ENCODE data around the gene RIT2.

Gene RIT2

DNA sequence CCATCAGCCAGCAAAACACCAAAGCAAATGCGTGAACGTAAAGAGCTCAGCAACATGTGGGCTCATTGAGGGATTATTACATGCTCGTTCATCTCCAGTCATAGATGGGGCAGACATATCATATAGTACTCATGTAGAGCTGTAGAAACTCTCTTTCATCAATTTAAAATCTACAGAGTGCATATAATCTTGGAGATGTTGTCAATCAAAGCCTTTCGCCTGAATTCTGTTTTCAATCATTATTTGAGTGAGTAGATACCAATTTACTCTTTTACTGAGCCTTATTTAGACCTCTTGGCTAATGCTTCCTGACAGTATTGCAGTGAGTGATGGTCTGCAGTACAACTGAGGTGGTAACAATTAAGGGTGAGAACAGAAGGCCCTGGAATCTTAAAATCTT lies 7.0 kb downstream of the RIT2 start:
- TF ChIP-seq SPI1 (IDR thresholded peaks at IDR 0.05; ENCODE audit: low read depth, low read length) (no peak), PAX5 (IDR thresholded peaks at IDR 0.05; ENCODE audit: insufficient read depth, low read length, severe bottlenecking) (no peak), TAF1 (IDR thresholded peaks at IDR 0.05; ENCODE audit: low read depth, low read length) (no peak), POLR2A (IDR thresholded peaks at IDR 0.05; ENCODE audit: low read depth, low read length) (no peak), POU2F2 (IDR thresholded peaks at IDR 0.05; ENCODE audit: low read depth, low read length) (no peak), POLR2AphosphoS5 (IDR thresholded peaks at IDR 0.05; ENCODE audit: low read depth, low read length) (no peak)
- no peak for FAIRE-seq

DNA sequence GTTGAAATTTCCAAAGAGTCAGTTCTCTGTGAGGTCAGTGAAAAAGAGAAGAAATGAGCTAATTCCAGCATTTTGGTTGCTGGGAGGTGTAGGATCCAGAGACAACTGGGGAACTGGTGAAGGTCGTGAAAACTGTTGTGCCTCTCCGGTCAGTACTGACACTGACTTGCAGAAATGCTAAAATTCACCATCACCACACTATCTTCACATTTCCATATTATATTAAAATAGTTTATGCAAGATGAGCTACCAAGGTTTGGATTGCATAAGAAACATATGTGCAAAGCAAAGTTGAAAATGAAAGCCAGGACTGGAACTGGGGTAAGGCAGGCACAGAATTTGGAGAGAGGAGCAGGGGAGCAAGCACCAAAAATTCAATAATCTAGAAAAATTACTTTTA lies 21.8 kb downstream of the RIT2 start:
- no peak for FAIRE-seq
- TF ChIP-seq SPI1 (IDR thresholded peaks at IDR 0.05; ENCODE audit: low read depth, low read length) (no peak), PAX5 (IDR thresholded peaks at IDR 0.05; ENCODE audit: insufficient read depth, low read length, severe bottlenecking) (no peak), POU2F2 (IDR thresholded peaks at IDR 0.05; ENCODE audit: low read depth, low read length) (no peak), TAF1 (IDR thresholded peaks at IDR 0.05; ENCODE audit: low read depth, low read length) (no peak), POLR2A (IDR thresholded peaks at IDR 0.05; ENCODE audit: low read depth, low read length) (no peak), POLR2AphosphoS5 (IDR thresholded peaks at IDR 0.05; ENCODE audit: low read depth, low read length) (no peak)
- DNase-seq (ENCODE audit: insufficient read length, low spot score), result no peak

More for the DNA sequence above, 7.0 kb downstream of the RIT2 start:
- DNase-seq (ENCODE audit: insufficient read length, low spot score), result no peak

DNA sequence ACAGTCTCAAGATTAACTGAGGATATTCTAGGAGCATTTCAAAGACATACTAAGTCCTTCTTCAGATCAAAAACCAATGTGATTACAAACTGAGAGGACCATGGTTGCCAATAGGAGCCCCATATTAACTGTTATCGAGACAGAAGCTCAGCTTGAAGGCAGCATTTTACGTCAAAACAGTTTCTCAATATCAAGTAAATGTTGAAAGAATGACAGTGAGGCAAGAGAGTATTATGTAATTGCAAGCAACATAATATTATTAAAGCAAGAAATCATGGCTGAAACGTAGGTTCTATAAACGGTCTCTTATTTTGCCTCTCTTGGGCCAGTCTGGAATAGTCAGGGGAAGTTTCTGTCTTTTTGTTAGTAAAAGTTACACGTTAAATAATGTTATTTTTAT lies 22.9 kb downstream of the RIT2 start:
- TF ChIP-seq TAF1 (IDR thresholded peaks at IDR 0.05; ENCODE audit: low read depth, low read length) (no peak), POLR2A (IDR thresholded peaks at IDR 0.05; ENCODE audit: low read depth, low read length) (no peak), PAX5 (IDR thresholded peaks at IDR 0.05; ENCODE audit: insufficient read depth, low read length, severe bottlenecking) (no peak), POLR2AphosphoS5 (IDR thresholded peaks at IDR 0.05; ENCODE audit: low read depth, low read length) (no peak), POU2F2 (IDR thresholded peaks at IDR 0.05; ENCODE audit: low read depth, low read length) (no peak), SPI1 (IDR thresholded peaks at IDR 0.05; ENCODE audit: low read depth, low read length) (no peak)
- DNase-seq (ENCODE audit: insufficient read length, low spot score) (no peak), FAIRE-seq (no peak)

DNA sequence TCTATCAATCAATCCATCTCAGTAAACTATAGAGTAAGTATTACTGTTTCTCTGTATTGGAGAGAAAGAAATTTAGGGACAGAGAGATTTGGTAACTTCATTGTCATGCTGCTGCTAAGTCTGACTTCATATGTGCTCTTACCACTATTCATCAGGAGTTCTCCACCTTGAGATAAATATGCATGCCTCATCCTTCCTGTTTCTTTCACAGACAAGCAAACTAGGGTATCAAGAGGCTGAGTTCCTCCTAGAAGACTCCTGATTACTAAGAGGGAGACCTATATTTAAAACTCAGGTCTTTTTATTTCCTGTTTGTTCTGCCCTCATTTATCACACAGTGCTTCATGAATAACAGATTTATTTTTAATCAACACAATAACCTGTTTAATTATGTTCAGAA lies 34.1 kb downstream of the RIT2 start:
- no peak for FAIRE-seq
- TF ChIP-seq POU2F2 (IDR thresholded peaks at IDR 0.05; ENCODE audit: low read depth, low read length), result no peak
- no peak for DNase-seq (ENCODE audit: insufficient read length, low spot score)

DNA sequence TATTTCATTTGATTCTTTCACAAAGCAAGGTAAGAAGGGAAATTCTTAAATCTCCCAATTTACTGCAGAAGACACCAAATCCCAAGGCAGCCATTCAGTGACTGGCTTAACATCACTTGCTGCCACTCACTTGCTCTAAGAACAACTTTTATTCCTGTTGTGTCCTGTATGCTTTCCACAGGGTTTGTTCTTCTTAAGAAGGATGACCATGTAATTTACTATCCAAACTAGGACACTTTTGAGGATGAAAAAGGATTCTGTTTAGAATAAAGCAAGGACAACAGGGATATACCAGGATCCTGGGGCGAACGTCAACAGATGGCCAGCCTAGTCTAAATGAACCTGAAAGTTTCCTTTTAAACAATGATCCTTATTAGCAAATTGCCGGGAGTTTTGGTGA lies 34.8 kb downstream of the RIT2 start:
- TF ChIP-seq POLR2AphosphoS5 (IDR thresholded peaks at IDR 0.05; ENCODE audit: low read depth, low read length), result no peak
- TF ChIP-seq SPI1 (IDR thresholded peaks at IDR 0.05; ENCODE audit: low read depth, low read length), result no peak
- TF ChIP-seq TAF1 (IDR thresholded peaks at IDR 0.05; ENCODE audit: low read depth, low read length), result no peak
- TF ChIP-seq PAX5 (IDR thresholded peaks at IDR 0.05; ENCODE audit: insufficient read depth, low read length, severe bottlenecking), result no peak
- no peak for TF ChIP-seq POLR2A (IDR thresholded peaks at IDR 0.05; ENCODE audit: low read depth, low read length)
- no peak for TF ChIP-seq POU2F2 (IDR thresholded peaks at IDR 0.05; ENCODE audit: low read depth, low read length)
- no peak for DNase-seq (ENCODE audit: insufficient read length, low spot score)
- no peak for FAIRE-seq

DNA sequence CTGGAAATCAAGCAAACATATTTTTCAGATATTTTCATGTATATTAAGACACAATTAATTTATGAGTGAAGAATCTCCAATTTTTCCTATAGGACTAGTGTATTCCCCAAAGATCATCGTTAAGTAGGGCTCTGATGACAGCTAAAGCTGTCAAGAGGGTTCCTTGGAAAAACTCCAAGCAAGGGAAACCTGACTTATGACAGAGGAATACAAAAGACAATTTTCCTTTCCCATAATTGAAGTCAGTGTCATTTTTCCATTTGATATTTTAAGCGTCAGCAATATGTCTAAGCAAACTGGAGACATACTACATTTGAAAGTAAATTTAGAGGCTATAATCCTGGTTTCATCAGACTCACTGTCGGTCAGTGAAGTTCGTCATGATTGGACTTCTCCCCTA lies 36.1 kb downstream of the RIT2 start:
- TF ChIP-seq POLR2A (IDR thresholded peaks at IDR 0.05; ENCODE audit: low read depth, low read length) (no peak), POLR2AphosphoS5 (IDR thresholded peaks at IDR 0.05; ENCODE audit: low read depth, low read length) (no peak), TAF1 (IDR thresholded peaks at IDR 0.05; ENCODE audit: low read depth, low read length) (no peak), POU2F2 (IDR thresholded peaks at IDR 0.05; ENCODE audit: low read depth, low read length) (no peak), PAX5 (IDR thresholded peaks at IDR 0.05; ENCODE audit: insufficient read depth, low read length, severe bottlenecking) (no peak), SPI1 (IDR thresholded peaks at IDR 0.05; ENCODE audit: low read depth, low read length) (no peak)
- FAIRE-seq (no peak), DNase-seq (ENCODE audit: insufficient read length, low spot score) (no peak)

DNA sequence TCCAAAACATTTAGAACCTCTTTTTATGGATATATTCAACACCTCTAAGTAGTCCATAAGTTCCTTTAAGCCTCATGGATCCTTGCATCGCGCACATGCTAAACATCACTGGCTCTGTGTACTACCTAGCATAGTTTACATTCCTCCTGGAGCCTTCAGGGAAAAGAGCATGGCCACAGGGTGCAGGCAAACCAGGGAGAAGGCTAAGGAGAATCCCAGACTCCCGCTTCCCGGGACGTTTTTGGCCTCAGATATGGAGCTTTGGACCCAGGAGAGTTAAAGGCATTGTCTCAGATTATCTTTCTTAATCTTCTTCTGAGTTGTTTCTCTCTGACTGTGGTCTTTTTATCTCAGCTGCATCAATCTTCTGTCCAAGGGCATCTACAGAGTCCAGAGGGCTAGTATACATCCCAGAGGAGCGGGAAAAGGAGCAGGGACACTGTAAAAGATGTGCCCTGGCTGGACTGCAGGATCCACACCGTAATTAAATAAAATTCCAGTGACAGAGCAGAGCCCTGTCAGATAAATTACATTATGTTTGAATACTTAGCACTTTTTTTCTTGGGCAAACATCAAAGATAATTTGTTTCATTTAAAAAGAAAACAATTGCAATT lies 36.9 kb downstream of the RIT2 start:
- DNase-seq (ENCODE audit: insufficient read length, low spot score) (no peak), FAIRE-seq (no peak)
- TF ChIP-seq TAF1 (IDR thresholded peaks at IDR 0.05; ENCODE audit: low read depth, low read length) (no peak), POLR2AphosphoS5 (IDR thresholded peaks at IDR 0.05; ENCODE audit: low read depth, low read length) (no peak), PAX5 (IDR thresholded peaks at IDR 0.05; ENCODE audit: insufficient read depth, low read length, severe bottlenecking) (no peak), POU2F2 (IDR thresholded peaks at IDR 0.05; ENCODE audit: low read depth, low read length) (no peak), SPI1 (IDR thresholded peaks at IDR 0.05; ENCODE audit: low read depth, low read length) (no peak), POLR2A (IDR thresholded peaks at IDR 0.05; ENCODE audit: low read depth, low read length) (no peak)

DNA sequence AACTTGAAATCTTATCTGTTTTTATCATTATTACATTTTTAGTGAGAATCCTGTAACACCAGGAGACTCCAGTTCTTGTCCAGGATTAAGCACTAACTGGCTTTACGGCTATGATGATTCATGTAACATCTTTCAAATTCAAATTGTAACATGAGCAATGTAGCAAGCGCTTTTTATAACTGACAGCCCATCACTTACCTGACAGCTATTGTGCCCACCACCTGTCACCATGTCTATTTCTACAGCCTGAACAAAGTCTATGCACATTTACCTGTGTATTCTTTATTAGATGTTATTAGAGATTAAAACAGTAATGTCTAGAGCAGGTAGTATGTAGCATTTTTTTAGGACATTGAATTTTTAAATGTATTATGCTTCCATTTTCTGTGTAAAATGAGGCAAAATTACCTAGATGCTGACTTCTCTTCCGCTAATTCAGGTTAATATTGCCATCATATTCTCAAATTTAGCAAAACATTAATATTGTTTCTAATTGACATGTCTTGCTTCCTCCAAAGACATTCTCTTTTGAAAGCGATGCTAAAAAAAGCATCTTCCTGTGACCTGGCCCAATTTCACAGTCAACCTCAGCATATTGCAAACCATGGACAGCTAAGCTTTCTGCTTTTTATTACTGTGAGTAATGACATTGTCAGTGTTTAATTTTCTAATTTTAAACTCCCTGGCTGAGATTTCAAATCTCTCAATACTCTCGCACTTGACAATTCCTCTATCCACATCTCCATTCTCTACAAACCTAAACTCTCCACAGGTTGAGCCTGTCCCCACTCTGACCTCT lies 37.8 kb downstream of the RIT2 start:
- no peak for FAIRE-seq
- DNase-seq (ENCODE audit: insufficient read length, low spot score), result no peak
- TF ChIP-seq TAF1 (IDR thresholded peaks at IDR 0.05; ENCODE audit: low read depth, low read length), result no peak
- no peak for TF ChIP-seq POLR2A (IDR thresholded peaks at IDR 0.05; ENCODE audit: low read depth, low read length)
- no peak for TF ChIP-seq POU2F2 (IDR thresholded peaks at IDR 0.05; ENCODE audit: low read depth, low read length)
- TF ChIP-seq POLR2AphosphoS5 (IDR thresholded peaks at IDR 0.05; ENCODE audit: low read depth, low read length), result no peak
- TF ChIP-seq SPI1 (IDR thresholded peaks at IDR 0.05; ENCODE audit: low read depth, low read length), result no peak

DNA sequence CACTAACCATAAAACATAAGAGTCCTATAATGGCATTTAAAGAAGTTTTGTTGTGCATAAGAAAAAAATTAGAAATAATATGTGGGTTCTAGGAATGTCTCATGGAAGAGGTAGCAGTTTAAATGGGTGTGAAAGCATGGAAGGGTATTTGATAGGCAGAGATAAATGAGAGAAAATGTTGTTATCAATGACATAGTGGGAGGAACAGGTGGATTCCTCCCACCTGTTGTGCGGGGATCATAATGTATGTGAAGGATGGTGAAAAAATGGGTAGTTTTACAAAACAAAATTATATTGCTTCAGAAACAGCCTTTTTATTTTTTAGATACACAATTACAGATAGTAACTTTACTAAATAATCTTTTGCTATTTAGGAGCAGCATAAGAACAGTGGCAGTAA lies 41.7 kb downstream of the RIT2 start:
- no peak for FAIRE-seq
- no peak for TF ChIP-seq POU2F2 (IDR thresholded peaks at IDR 0.05; ENCODE audit: low read depth, low read length)
- no peak for TF ChIP-seq POLR2A (IDR thresholded peaks at IDR 0.05; ENCODE audit: low read depth, low read length)
- TF ChIP-seq SPI1 (IDR thresholded peaks at IDR 0.05; ENCODE audit: low read depth, low read length), result no peak
- TF ChIP-seq PAX5 (IDR thresholded peaks at IDR 0.05; ENCODE audit: insufficient read depth, low read length, severe bottlenecking), result no peak
- TF ChIP-seq TAF1 (IDR thresholded peaks at IDR 0.05; ENCODE audit: low read depth, low read length), result no peak

DNA sequence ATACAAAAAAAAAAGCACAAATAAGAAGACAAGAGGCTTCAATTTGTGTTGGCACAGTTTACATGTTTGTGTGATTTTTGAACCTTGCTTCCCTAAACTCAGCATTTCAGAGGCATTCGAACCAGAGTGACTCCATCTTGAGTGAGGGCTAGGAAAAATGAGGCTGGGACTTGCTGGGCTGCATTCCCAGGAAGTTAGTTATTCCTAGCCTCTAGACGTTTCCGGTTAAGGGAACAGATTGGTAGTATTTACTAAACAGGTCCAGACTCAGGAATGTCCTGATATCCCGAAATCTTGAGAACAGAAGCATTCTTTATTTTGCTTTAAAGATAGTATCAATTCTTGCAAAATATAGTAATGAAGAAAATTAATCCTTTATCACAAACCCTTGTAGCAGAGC lies 46.7 kb downstream of the RIT2 start:
- FAIRE-seq, result no peak
- no peak for DNase-seq (ENCODE audit: insufficient read length, low spot score)
- TF ChIP-seq SPI1 (IDR thresholded peaks at IDR 0.05; ENCODE audit: low read depth, low read length), result no peak
- no peak for TF ChIP-seq POLR2AphosphoS5 (IDR thresholded peaks at IDR 0.05; ENCODE audit: low read depth, low read length)
- TF ChIP-seq PAX5 (IDR thresholded peaks at IDR 0.05; ENCODE audit: insufficient read depth, low read length, severe bottlenecking), result no peak
- no peak for TF ChIP-seq POLR2A (IDR thresholded peaks at IDR 0.05; ENCODE audit: low read depth, low read length)
- no peak for TF ChIP-seq POU2F2 (IDR thresholded peaks at IDR 0.05; ENCODE audit: low read depth, low read length)
- no peak for TF ChIP-seq TAF1 (IDR thresholded peaks at IDR 0.05; ENCODE audit: low read depth, low read length)

More for the DNA sequence above, 41.7 kb downstream of the RIT2 start:
- no peak for DNase-seq (ENCODE audit: insufficient read length, low spot score)

Measured in GM12891 (cell line).